GM12872 (cell line): ENCODE measurements around the gene ST3GAL2.

ENCODE experiments used
- CTCF ChIP-seq: IDR thresholded peaks from 3 replicates; pipeline ENCODE4 v1.5.1; 2011; ENCODE audit warnings: low read depth, mild to moderate bottlenecking, low read length, moderate library complexity; ENCODE audit not compliant: insufficient read depth

ST3GAL2 gene

GRCh38 chr16:70437582-70438557 is 1.0 kb downstream of the ST3GAL2 start:
- no peak for TF ChIP-seq CTCF

- TF ChIP-seq CTCF: no peak
Measured at GRCh38 chr16:70437017-70437581, 1.8 kb downstream of the ST3GAL2 start.

- TF ChIP-seq CTCF: no peak
Measured at GRCh38 chr16:70434484-70435260, 4.2 kb downstream of the ST3GAL2 start.

- no peak for TF ChIP-seq CTCF
Measured at GRCh38 chr16:70433458-70434103, 5.3 kb downstream of the ST3GAL2 start.

GRCh38 chr16:70432723-70433457 is 6.0 kb downstream of the ST3GAL2 start:
- TF ChIP-seq CTCF: no peak

GRCh38 chr16:70432356-70432722 is 6.6 kb downstream of the ST3GAL2 start:
- no peak for TF ChIP-seq CTCF
